ENCODE data around the gene DNM3.
A peak's percentile ranks its signal among the peaks of the same experiment; 100 is the strongest.

DNM3 gene

GRCh38 chr1:172120381-172120780 lies 279.1 kb downstream of the DNM3 start:
- no peak for DNase-seq

GRCh38 chr1:172121081-172121717 lies 279.9 kb downstream of the DNM3 start:
- no peak for DNase-seq

- no peak for DNase-seq
Observed at GRCh38 chr1:172122381-172122780, 281.1 kb downstream of the DNM3 start.

DNA sequence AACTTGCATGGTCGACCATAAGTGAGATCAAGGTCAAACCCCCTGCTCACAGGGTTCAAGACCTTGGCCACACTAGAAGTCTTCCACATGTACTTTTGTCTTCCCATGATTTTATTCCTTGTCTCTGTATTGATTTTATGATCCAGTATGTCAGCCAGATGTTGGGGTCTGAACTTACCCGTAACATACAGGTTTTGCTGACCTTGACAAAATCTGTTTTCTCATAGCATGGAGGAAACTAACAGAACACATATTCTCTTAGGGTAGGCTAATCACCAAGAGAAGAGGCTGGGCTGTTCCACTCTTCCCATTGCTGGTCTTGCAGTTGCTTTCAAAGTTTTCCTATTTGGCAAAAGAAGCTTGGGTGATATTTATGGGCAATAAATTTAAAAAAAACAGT lies 284.0 kb downstream of the DNM3 start:
- no peak for DNase-seq

GRCh38 chr1:172125812-172126430 lies 284.6 kb downstream of the DNM3 start:
- DNase-seq = no peak

- no peak for DNase-seq
Observed at GRCh38 chr1:172132836-172133235, 291.5 kb downstream of the DNM3 start.

- no peak for DNase-seq
Observed at GRCh38 chr1:172134087-172134731, 292.9 kb downstream of the DNM3 start.

GRCh38 chr1:172135076-172135672 lies 293.9 kb downstream of the DNM3 start:
- peak; percentile 12 to 28 for DNase-seq

DNA sequence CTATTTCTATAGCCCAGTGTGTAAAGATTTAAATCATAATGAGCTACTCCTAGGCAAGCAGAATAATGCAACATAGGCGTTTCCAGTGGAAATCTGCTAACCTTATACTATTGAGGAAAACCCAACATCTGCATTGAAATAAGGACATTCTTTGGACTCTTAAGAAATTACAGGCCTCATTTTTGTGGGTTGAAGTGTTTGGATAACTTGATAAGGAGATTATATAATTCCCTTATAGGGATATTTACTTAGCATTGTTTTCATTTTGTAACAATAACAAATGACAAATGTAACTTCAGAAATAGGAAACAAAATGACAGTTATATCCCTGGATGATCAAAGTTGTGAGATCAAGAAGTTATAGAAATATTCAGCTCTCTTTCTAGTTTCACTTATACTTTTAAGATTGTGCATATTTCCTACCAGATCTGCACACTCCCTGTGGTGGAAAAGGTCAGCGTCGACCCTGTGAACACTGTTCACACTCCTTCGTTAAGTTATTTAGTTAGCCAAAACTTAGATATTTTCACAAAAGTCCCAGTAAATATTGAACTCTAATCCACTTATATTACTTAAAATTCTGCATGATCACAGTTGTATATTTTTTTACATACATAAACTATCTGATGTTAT lies 294.8 kb downstream of the DNM3 start:
- DNase-seq = no peak

- DNase-seq = no peak
Observed at GRCh38 chr1:172136925-172137324, 295.6 kb downstream of the DNM3 start.

- no peak for DNase-seq
Observed at GRCh38 chr1:172137703-172138454, 296.6 kb downstream of the DNM3 start.

DNA sequence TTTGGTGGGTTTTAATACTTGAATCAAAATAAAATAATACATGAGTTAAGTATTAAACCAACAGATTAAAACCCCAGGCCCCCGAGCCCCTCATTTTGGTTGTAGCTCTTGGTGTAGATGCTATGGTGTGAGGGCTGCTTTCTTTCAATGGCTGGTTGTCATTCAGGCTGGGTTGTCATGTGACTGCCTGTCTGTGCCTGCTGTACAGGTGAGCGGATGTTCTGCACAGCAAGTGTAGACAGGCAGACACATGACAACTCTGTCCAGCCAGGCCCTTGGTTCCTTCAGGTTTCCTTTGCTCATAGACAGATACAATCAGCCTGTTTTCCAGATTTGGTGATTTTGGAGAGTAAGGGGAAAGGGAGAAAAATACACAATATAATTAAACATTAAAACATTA lies 297.3 kb downstream of the DNM3 start:
- no peak for DNase-seq

DNA sequence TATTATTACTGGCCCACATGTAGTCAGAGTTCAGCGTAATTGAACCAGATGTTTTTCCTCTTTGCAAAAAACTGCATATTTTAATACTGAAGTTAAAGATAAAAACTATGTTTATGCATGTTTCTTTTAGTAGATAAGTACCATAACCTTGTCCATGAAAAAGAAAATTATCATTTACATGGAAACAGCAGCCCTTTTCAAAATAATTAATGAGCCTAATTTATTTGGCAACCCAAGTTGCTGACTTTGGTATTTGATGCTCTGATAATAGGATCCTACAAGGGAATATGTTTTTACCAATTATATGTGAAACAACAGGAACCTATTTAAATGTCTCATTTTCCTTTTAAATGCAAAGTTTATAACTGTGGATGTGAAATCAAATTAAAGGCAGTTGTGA lies 297.9 kb downstream of the DNM3 start:
- DNase-seq = no peak

DNA sequence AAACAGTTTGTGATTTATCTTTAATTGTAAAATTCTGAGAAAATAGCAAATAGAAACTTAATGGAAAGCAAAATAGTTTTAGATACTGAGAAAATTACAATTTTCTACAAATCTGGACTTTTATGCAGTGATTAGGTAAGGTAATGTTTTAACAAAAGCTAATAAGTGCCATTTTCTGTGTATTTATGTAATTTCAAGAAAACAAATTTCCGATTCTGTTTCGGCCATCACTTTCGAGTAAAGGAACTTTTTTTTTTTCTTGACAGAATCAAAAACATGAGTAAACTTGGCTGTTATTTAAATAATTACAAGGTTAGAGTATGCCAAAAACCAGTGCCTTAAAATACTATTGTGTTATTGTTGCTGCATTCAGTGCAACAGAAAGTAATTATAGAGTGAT lies 298.8 kb downstream of the DNM3 start:
- no peak for DNase-seq

DNA sequence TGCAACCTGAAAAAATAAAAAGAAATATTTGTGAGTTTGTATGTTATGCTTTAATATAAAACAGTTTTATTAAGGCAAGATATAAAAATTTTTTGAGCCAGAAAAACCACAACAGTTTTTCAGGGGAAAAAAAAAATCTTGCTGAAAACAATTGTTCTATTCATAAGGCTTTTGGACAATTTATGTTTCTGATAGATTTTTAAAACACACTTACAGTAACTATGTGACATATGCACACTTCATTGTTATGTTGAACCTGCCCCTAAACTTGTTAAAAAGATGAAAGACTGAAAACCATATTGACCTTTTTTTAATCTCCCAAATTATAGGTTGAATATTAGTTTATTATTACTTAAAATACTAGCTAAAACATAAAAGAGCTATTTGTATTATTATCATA lies 299.3 kb downstream of the DNM3 start:
- DNase-seq = no peak

DNA sequence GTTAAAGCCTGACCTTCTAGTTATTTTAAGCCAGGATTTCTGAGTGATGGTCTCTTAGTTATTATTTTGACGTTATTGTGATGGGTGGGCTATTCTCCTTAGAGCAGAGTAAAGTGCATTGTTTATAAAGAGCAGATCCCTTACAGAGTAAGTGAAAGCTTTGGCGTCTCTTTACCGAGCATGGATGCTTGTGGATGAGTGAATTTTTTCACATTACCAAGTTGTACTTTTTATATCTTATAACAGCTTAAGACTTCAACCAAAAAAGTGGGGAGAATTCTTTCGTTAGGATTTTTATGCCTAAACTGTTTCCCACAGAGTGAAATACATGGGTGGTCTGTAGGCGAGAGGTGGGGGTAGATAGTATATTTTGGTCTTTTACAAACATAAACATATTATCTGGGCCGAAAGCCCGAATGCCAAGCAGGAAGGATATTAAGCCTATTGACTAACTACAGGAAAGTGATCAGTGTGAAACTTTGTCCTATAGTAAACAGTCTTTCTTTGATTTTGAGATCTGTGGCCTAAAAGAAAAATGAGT lies 300.1 kb downstream of the DNM3 start:
- DNase-seq = no peak

DNA sequence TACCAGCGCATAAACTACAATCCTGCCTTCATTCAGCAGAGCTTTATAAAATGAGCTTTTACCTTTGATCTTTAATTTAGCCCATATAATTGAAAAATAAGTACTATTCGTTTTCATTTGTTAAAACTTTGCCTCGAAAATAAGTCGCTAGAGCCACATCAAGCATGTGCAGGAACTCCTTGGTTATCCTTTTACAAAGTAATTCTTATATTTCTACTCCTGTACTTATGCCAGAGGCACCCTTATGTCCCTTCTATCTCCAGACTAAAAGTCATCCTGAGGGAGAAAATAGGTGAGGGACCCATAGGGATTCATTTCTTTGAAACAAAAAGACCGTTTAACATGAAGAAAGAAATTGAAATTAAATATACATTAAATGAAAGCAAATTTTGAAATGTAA lies 301.0 kb downstream of the DNM3 start:
- no peak for DNase-seq

DNA sequence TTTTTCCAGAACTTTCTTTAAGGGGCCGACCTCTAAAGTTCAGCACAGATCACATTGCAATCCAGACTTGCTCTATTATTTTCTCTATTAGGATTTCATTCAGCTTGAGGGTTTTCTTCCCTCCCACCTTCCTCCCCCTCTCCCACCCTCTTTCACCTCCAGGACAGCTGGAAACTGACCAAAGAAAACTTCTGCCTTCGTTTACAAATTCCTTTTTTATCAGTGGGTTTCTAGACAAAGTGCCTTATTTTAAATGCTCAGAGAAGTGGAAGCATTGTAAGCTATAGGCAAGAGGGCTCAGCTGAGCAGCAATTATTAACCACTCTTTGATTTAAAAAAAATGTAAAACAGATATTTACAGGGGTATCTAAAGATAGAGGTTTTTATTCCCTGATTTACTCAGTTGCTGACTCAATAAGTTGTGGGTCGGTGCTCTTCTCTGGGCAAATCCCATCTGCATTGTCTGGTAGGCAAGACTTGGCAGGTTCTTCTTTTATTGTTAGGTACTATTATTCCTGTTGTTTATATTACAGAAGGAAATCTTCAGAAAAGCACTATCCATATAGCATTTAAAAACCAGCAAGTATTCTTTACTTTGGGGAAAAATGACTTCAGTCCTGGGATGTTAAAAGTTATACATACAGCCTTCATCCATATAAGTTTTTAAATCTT lies 302.2 kb downstream of the DNM3 start:
- no peak for DNase-seq

DNA sequence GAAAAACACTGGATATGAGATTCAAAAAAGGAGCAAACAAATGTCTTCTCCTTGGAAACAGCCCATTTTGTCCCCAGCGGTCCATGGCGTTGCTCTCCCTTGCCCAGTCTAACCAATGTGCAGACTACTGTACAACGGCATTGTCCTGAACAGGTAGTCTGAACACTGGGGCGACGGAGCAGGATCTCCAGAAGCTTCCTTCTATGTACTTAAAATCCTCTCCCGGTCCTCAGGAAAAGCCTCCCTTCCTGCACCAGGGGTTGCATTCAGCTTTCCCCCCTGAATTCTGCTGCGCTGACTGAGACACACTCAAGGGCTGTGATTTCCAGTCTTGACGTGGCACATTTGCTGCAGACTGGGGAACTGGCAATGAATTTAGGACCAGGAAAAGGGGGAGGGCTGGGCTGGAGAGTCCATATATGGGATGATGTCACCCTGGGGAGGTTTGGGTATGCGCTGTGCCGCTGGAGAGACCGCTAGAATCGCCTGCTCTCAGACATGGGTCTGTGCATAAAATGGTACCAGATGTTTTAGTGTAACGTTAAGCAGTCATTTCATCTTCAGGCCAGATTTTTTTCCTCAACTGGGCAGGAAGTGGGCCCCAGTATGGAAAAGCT lies 303.3 kb downstream of the DNM3 start:
- DNase-seq = no peak

DNA sequence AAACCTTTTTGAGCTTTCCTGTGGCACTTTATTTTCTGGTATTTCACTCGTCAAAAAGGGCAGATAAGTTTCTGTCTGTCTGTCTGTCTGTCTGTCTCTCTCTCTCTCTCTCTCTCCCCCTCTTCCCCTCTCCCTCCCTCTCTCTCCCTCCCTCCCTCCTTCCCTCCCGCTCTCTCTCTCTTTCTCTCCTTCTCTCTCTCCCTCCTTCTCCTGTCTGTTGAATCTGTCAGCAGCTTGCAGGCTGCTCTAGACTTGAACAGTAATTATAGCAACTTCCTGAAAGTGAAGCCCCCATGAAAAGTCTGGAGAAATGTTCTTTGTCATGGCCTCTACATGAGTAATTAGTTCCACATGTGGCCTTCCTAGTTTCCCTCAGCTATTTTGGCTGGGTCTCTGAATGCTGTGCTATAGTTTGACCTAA lies 303.9 kb downstream of the DNM3 start:
- DNase-seq = no peak

GRCh38 chr1:172145656-172146055 lies 304.4 kb downstream of the DNM3 start:
- no peak for DNase-seq
